Karpas-422 (cell line): ENCODE measurements around the gene RBFOX1. TPM values are rescaled to one million over a fixed set of nuclear protein-coding genes. Genes with fewer than 3 reads are reported as not detected.

Experiments used
- DNase-seq: peaks from one replicate; pipeline ENCODE4 v3.0.0-alpha.2; 2015
- H2AFZ ChIP-seq: fragments of 200-600 bp; sonication (generic); 2 replicates; pipeline ENCODE4 v1.6.1; 2014; ENCODE audit warnings: antibody characterized with exemption, low read length, mixed read lengths
- H3K27ac ChIP-seq: fragments of 200-600 bp; sonication (generic); 2 replicates; pipeline ENCODE4 v1.5.1; 2014; ENCODE audit warnings: mild to moderate bottlenecking, low read length, moderate library complexity
- H3K27me3 ChIP-seq: fragments of 200-600 bp; sonication (generic); 2 replicates; pipeline ENCODE4 v1.6.1; 2014; ENCODE audit warnings: low read length, mixed read lengths
- H3K36me3 ChIP-seq: fragments of 200-600 bp; sonication (generic); 2 replicates; pipeline ENCODE4 v1.6.1; 2014; ENCODE audit warnings: low read length, mixed read lengths; ENCODE audit not compliant: insufficient read depth
- H3K4me1 ChIP-seq: fragments of 200-600 bp; sonication (generic); 2 replicates; pipeline ENCODE4 v1.6.1; 2014; ENCODE audit warnings: mild to moderate bottlenecking, low read length, mixed read lengths
- H3K4me2 ChIP-seq: fragments of 200-600 bp; sonication (generic); 2 replicates; pipeline ENCODE4 v1.6.1; 2014; ENCODE audit warnings: low read length, low read depth, mild to moderate bottlenecking; ENCODE audit not compliant: poor library complexity, severe bottlenecking
- H3K4me3 ChIP-seq: fragments of 200-600 bp; sonication (generic); 2 replicates; pipeline ENCODE4 v1.5.1; 2014; ENCODE audit warnings: mild to moderate bottlenecking, antibody characterized with exemption, low read length, mixed read lengths
- H3K79me2 ChIP-seq: fragments of 200-600 bp; sonication (generic); 2 replicates; pipeline ENCODE4 v1.6.1; 2014; ENCODE audit warnings: mild to moderate bottlenecking, low read length, mixed read lengths
- H3K9ac ChIP-seq: fragments of 200-600 bp; sonication (generic); 2 replicates; pipeline ENCODE4 v1.6.0; 2014; ENCODE audit warnings: low read length
- H3K9me2 ChIP-seq: fragments of 200-600 bp; sonication (generic), shearing (Covaris generic); replicated peaks from 2 replicates; pipeline ENCODE4 v1.6.0; 2014; ENCODE audit warnings: mild to moderate bottlenecking, low read length, moderate library complexity; ENCODE audit not compliant: insufficient read depth
- H3K9me3 ChIP-seq: fragments of 300-700, 200-600 bp; sonication (generic); 2 replicates; pipeline ENCODE4 v1.6.1; 2014; ENCODE audit warnings: low read length, mixed read lengths
- H4K20me1 ChIP-seq: fragments of 200-600 bp; sonication (generic); 2 replicates; pipeline ENCODE4 v1.6.1; 2014; ENCODE audit warnings: mild to moderate bottlenecking, antibody characterized with exemption, low read length, low read depth; ENCODE audit not compliant: insufficient read depth
- total RNA-seq: library from RNA; depleted of rRNA; stranded (reverse); fragments of >200 nt; shearing (Covaris generic); gene quantifications from 2 replicates; pipeline ENCODE4 v1.2.3, GENCODE V29; 2014; ENCODE audit warnings: low replicate concordance

RBFOX1 gene
- total RNA-seq, 1 experiment from 2014 or later = 1.3 TPM

- DNase-seq = no peak
- H3K9ac ChIP-seq = no peak overlapping the region
- peaks cover 11% of the 10 kb centered on the region; the same call in 1 of the 2 replicates for H3K9me3 ChIP-seq
- H3K27me3 ChIP-seq = no peaks in the 10 kb centered on the region
- H3K9me2 ChIP-seq = no peaks in the 10 kb centered on the region
- H3K4me2 ChIP-seq = no peak overlapping the region
- H4K20me1 ChIP-seq = no peaks in the 10 kb centered on the region
- no peak overlapping the region for H3K4me3 ChIP-seq
- H3K27ac ChIP-seq = no peak overlapping the region
- H3K4me1 ChIP-seq = no peaks in the 10 kb centered on the region
- H3K79me2 ChIP-seq = no peaks in the 10 kb centered on the region
- no peaks in the 10 kb centered on the region for H3K36me3 ChIP-seq
- no peak overlapping the region for H2AFZ ChIP-seq
These were observed 202.1 kb downstream of the RBFOX1 start for GRCh38 chr16:7534749-7535148.

GRCh38 chr16:7541026-7541425, 208.4 kb downstream of the RBFOX1 start:
- no peak for DNase-seq
- Histone ChIP-seq H3K36me3 (no peaks in the 10 kb centered on the region), H4K20me1 (no peaks in the 10 kb centered on the region), H3K4me2 (no peak overlapping the region), H3K4me3 (no peak overlapping the region), H3K9me2 (no peaks in the 10 kb centered on the region), H3K9me3 (peaks cover 23% of the 10 kb centered on the region), H3K79me2 (no peaks in the 10 kb centered on the region), H3K4me1 (no peaks in the 10 kb centered on the region), H3K9ac (no peak overlapping the region), H3K27ac (no peak overlapping the region), H2AFZ (no peak overlapping the region), H3K27me3 (no peaks in the 10 kb centered on the region)

- DNase-seq = no peak
- H3K36me3 ChIP-seq = no peaks in the 10 kb centered on the region
- no peaks in the 10 kb centered on the region for H3K27me3 ChIP-seq
- H3K9me2 ChIP-seq = no peaks in the 10 kb centered on the region
- no peak overlapping the region for H3K4me3 ChIP-seq
- H3K27ac ChIP-seq = no peak overlapping the region
- H3K9me3 ChIP-seq = peaks cover 23% of the 10 kb centered on the region
- H3K4me2 ChIP-seq = no peak overlapping the region
- H3K79me2 ChIP-seq = no peaks in the 10 kb centered on the region
- no peaks in the 10 kb centered on the region for H4K20me1 ChIP-seq
- no peak overlapping the region for H3K9ac ChIP-seq
- H2AFZ ChIP-seq = no peak overlapping the region
- no peaks in the 10 kb centered on the region for H3K4me1 ChIP-seq
These were observed 212.6 kb downstream of the RBFOX1 start for GRCh38 chr16:7545251-7545650.

DNA sequence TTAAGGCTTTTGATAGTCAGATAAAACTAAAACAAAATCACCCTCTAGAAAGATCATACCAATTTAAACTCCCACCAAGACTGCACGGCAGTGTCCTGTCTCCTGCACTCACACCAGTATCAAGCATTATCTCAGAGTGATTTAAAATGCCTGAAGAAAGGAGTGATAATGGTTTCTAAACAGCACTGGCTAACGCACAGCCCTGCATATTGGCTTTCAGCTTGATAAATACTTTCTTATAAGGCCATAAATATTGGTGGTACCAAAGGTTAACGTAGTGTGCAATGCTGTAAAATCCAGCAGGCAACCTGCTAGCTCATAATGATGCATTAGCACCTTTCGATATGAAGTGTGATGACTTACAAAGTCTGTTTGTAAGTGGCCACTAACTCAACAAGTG, 214.3 kb downstream of the RBFOX1 start:
- Histone ChIP-seq H2AFZ (no peak overlapping the region), H3K4me3 (no peak overlapping the region)

DNA sequence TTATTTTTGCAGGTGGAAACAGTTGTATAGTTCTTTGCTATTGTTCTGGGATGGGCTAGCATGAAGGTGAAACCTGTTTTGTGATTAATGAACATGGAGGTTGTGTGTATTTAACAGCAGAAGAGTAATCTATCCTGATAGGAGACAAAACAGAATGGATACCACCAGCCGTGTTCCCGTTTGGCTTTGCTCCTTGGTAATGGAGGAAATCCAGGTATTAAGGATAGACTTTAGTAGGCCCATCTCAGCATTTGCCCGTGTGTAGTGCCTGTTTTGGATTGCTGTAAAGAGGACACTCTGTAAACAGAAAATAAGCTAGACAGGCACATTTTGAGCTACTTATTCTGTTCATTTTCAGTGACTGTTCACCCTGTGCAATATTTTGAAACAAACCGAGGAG, 215.1 kb downstream of the RBFOX1 start:
- Histone ChIP-seq H3K79me2 (no peaks in the 10 kb centered on the region), H3K4me2 (no peak overlapping the region), H3K9me3 (peaks cover 22% of the 10 kb centered on the region), H3K27ac (no peak overlapping the region), H3K9ac (no peak overlapping the region), H3K36me3 (no peaks in the 10 kb centered on the region), H3K27me3 (no peaks in the 10 kb centered on the region), H3K4me1 (no peaks in the 10 kb centered on the region), H3K4me3 (no peak overlapping the region), H3K9me2 (no peaks in the 10 kb centered on the region), H4K20me1 (no peaks in the 10 kb centered on the region), H2AFZ (no peak overlapping the region)
- DNase-seq = no peak

More for the DNA sequence above, 214.3 kb downstream of the RBFOX1 start:
- no peaks in the 10 kb centered on the region for H3K27me3 ChIP-seq
- no peaks in the 10 kb centered on the region for H4K20me1 ChIP-seq
- H3K79me2 ChIP-seq = no peaks in the 10 kb centered on the region
- no peak overlapping the region for H3K27ac ChIP-seq
- no peaks in the 10 kb centered on the region for H3K9me2 ChIP-seq
- peaks cover 22% of the 10 kb centered on the region for H3K9me3 ChIP-seq
- DNase-seq = no peak
- no peak overlapping the region for H3K9ac ChIP-seq
- no peak overlapping the region for H3K4me2 ChIP-seq
- no peaks in the 10 kb centered on the region for H3K36me3 ChIP-seq
- no peaks in the 10 kb centered on the region for H3K4me1 ChIP-seq

DNA sequence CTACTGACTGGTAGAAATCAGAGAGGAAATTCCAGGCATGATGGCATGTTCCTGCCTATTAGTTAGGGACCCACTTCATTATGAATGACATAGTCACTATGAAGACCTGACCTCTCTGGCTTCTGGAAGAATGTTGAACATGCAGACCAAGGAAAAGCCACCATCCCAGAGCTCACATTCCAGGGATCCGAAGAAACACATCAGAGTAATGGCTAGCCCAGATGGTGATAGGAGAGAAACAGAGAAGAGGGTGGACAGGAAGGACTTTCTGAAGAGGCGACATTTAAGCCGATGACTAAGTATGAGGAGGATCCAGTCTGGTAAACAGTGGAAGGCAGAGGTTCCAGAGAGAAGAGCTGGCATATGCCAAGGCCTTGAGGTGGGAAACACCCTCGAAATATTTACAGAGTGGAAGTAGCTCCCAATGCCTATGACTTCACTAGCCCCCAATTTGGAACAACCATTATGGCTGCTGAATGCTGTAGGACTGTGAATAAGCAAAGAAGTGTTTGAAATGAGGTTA, 216.2 kb downstream of the RBFOX1 start:
- Histone ChIP-seq H3K4me3 (no peak overlapping the region), H3K27me3 (no peaks in the 10 kb centered on the region), H3K27ac (no peak overlapping the region), H3K9me2 (no peaks in the 10 kb centered on the region), H4K20me1 (no peaks in the 10 kb centered on the region), H3K36me3 (no peaks in the 10 kb centered on the region), H3K9me3 (peaks cover 22% of the 10 kb centered on the region), H2AFZ (no peak overlapping the region), H3K79me2 (no peaks in the 10 kb centered on the region), H3K9ac (no peak overlapping the region), H3K4me1 (no peaks in the 10 kb centered on the region), H3K4me2 (no peak overlapping the region)
- no peak for DNase-seq

GRCh38 chr16:7550096-7550495, 217.5 kb downstream of the RBFOX1 start:
- Histone ChIP-seq H4K20me1 (no peaks in the 10 kb centered on the region), H3K36me3 (no peaks in the 10 kb centered on the region), H3K27me3 (no peaks in the 10 kb centered on the region), H3K79me2 (no peaks in the 10 kb centered on the region), H3K27ac (no peak overlapping the region), H3K4me1 (no peaks in the 10 kb centered on the region), H3K9me3 (peaks cover 10% of the 10 kb centered on the region), H2AFZ (no peak overlapping the region), H3K4me2 (no peak overlapping the region), H3K9ac (no peak overlapping the region), H3K4me3 (no peak overlapping the region), H3K9me2 (no peaks in the 10 kb centered on the region)
- DNase-seq = no peak

GRCh38 chr16:7555459-7555858, 222.8 kb downstream of the RBFOX1 start:
- Histone ChIP-seq H3K9ac (no peak overlapping the region), H3K9me2 (no peaks in the 10 kb centered on the region), H3K79me2 (no peaks in the 10 kb centered on the region), H3K4me1 (no peaks in the 10 kb centered on the region), H3K27ac (no peak overlapping the region), H3K4me2 (no peak overlapping the region), H3K9me3 (peaks cover 4% of the 10 kb centered on the region; the same call in 1 of the 2 replicates), H4K20me1 (no peaks in the 10 kb centered on the region), H3K36me3 (no peaks in the 10 kb centered on the region), H2AFZ (no peak overlapping the region), H3K4me3 (no peak overlapping the region), H3K27me3 (no peaks in the 10 kb centered on the region)
- DNase-seq = no peak
